Neuronal stem cell (in vitro differentiated cells): ENCODE measurements around the gene RNF125.
"Not testable (repeated sequence)": the region's sequence is repeated elsewhere in the genome, so short reads cannot be mapped to it uniquely, and the experiment has no call there.

Experiments
- DNase-seq: peaks from one replicate; pipeline ENCODE4 v3.0.0-alpha.2; 2013; ENCODE audit warnings: low spot score
- H2AFZ ChIP-seq: one replicate; pipeline ENCODE4 v1.6.1; 2013; ENCODE audit warnings: mild to moderate bottlenecking, low read length, inconsistent platforms
- H2AK5ac ChIP-seq: 2 replicates; pipeline ENCODE4 v1.6.1; 2013; ENCODE audit warnings: low read depth, mild to moderate bottlenecking, inconsistent platforms, low read length, moderate library complexity, mixed read lengths
- H2BK120ac ChIP-seq: 2 replicates; pipeline ENCODE4 v1.6.1; 2013; ENCODE audit warnings: low read depth, mild to moderate bottlenecking, inconsistent platforms, low read length, moderate library complexity, mixed read lengths
- H2BK12ac ChIP-seq: one replicate; pipeline ENCODE4 v1.6.1; 2013; ENCODE audit warnings: low read length, inconsistent platforms
- H2BK15ac ChIP-seq: 2 replicates; pipeline ENCODE4 v1.6.1; 2013; ENCODE audit warnings: mild to moderate bottlenecking, low read length, inconsistent platforms, mixed read lengths
- H2BK5ac ChIP-seq: one replicate; pipeline ENCODE4 v1.6.1; 2013; ENCODE audit warnings: inconsistent platforms, mild to moderate bottlenecking, low read length, moderate library complexity
- H3K14ac ChIP-seq: one replicate; pipeline ENCODE4 v1.6.1; 2013; ENCODE audit warnings: low read length, inconsistent platforms
- H3K18ac ChIP-seq: 2 replicates; pipeline ENCODE4 v1.6.1; 2013; ENCODE audit warnings: low read length, inconsistent platforms
- H3K23ac ChIP-seq: 2 replicates; pipeline ENCODE4 v1.6.1; 2013; ENCODE audit warnings: low read depth, mild to moderate bottlenecking, mixed read lengths, low read length, inconsistent platforms; ENCODE audit not compliant: poor library complexity
- H3K27ac ChIP-seq: replicated peaks from 3 replicates; pipeline ENCODE4 v1.5.1; 2013; ENCODE audit warnings: low read length, inconsistent platforms
- H3K27me3 ChIP-seq, 3 experiments: 2 replicates each; pipeline ENCODE4 v1.6.1; 2013; ENCODE audit warnings: low read length in 3 of 3, mild to moderate bottlenecking in 2 of 3, inconsistent platforms in 1 of 3, low read depth in 1 of 3, mixed read lengths in 1 of 3, moderate library complexity in 1 of 3; ENCODE audit not compliant: control insufficient read depth in 3 of 3, insufficient read depth in 3 of 3
- H3K36me3 ChIP-seq, 2 donors: replicated peaks in 1 of 2; 2 replicates each; pipeline ENCODE4 v1.6.1; 2013; ENCODE audit warnings: low read length in 2 of 2; ENCODE audit not compliant: control insufficient read depth in 2 of 2, insufficient read depth in 2 of 2
- H3K4ac ChIP-seq: 2 replicates; pipeline ENCODE4 v1.6.1; 2013; ENCODE audit warnings: inconsistent platforms, mild to moderate bottlenecking, low read length, moderate library complexity
- H3K4me1 ChIP-seq, 2 donors: 1 replicate in 1 of 2; 2 replicates in 1 of 2; pipeline ENCODE4 v1.6.1; 2013; ENCODE audit warnings: low read length in 2 of 2, low read depth in 1 of 2; ENCODE audit not compliant: control insufficient read depth in 2 of 2, insufficient read depth in 1 of 2
- H3K4me2 ChIP-seq: one replicate; pipeline ENCODE4 v1.6.1; 2013; ENCODE audit warnings: mild to moderate bottlenecking, low read length, inconsistent platforms; ENCODE audit not compliant: insufficient read depth, poor library complexity, severe bottlenecking
- H3K4me3 ChIP-seq, 2 donors: 2 replicates each; pipeline ENCODE4 v1.5.1; 2013; ENCODE audit warnings: low read length in 2 of 2, mild to moderate bottlenecking in 2 of 2, inconsistent platforms in 1 of 2, moderate library complexity in 1 of 2
- H3K79me1 ChIP-seq: one replicate; pipeline ENCODE4 v1.6.1; 2013; ENCODE audit warnings: low read depth, mild to moderate bottlenecking, inconsistent platforms, low read length, moderate library complexity
- H3K9ac ChIP-seq: one replicate; pipeline ENCODE4 v1.6.1; 2013; ENCODE audit warnings: mild to moderate bottlenecking, low read depth, low read length, inconsistent platforms; ENCODE audit not compliant: poor library complexity
- H3K9me3 ChIP-seq, 2 donors: replicated peaks in 1 of 2; 2 replicates each; pipeline versions ENCODE3 to v1.6.1; 2013; ENCODE audit warnings: low read length in 2 of 2, mild to moderate bottlenecking in 2 of 2, inconsistent platforms in 1 of 2, low read depth in 1 of 2, mixed read lengths in 1 of 2, moderate library complexity in 1 of 2; ENCODE audit not compliant: control insufficient read depth in 2 of 2, insufficient read depth in 1 of 2
- H4K8ac ChIP-seq: one replicate; pipeline ENCODE4 v1.6.1; 2013; ENCODE audit warnings: low read depth, mild to moderate bottlenecking, inconsistent platforms, low read length, moderate library complexity
- H4K91ac ChIP-seq: one replicate; pipeline ENCODE4 v1.6.1; 2013; ENCODE audit warnings: low read length, low read depth, mild to moderate bottlenecking, inconsistent platforms; ENCODE audit not compliant: poor library complexity
- WGBS, 2 donors: extraction: QIAGEN DNeasy Blood & Tissue Kit; methylation state at CpG; one replicate each; pipeline ENCODE4 v1.1.7; 2013; ENCODE audit warnings: missing lambda C conversion rate in 2 of 2, mixed read lengths in 1 of 2; ENCODE audit not compliant: insufficient read length in 2 of 2, insufficient replicate concordance in 1 of 2; ENCODE audit errors: extremely low coverage in 2 of 2; 5-methylcytosine and 5-hydroxymethylcytosine counted together

RNF125 gene

DNA sequence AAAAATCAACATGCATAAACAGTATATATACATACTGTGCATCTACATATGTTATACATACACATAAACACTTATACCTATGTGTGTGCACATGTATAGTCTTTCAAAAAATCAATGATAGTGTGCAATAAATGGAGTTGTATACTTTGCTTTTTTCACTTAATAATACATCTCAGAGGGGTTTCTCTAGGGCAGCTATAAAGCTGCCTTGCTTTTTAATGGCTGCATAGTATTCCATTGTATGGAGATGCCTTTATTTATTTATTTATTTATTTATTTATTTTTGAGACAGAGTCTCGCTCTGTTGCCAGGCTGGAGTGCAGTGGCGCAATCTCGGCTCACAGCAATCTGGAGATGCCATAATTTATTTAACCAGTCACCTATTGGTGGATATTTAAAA is 7.4 kb upstream of the RNF125 start:
- Histone ChIP-seq H3K79me1 (no peaks in the 10 kb centered on the region), H2AFZ (no peak overlapping the region)

DNA sequence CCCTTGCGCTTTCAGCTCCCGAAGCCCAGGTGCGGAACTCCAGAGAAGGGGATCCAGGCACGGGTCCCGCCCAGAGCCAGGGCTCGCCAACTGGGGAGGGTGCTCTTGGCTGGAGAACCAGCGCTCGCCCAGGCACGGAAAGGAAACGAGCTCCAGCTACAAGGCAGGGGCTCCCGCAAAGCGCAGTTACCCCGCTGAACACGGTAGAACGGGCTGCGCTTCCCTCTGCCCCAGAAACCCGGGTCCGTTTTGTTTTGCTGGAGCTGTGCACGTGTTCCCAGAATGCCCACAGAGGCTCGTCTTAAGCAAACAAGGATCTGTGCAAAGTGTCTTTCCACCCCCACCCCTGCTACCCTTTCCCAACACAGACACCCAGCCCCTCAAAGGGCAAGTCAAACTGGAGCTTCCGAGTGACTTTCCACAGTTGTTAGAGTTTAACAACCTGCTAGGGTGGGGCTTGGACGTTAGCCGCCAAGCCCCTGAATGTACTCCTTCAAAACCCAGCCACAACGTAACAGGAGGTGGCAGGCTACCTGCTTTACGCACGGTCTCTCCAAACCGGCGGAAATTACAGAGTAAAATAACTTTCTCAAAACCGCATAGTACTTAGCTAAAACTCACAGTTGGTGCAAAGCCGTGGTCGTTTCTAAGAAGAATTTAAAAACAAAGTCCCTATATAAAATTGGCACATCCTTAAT is 775 bp downstream of the RNF125 start:
- peaks cover 2 to 10% of the 10 kb centered on the region in 2 donors for H3K4me1 ChIP-seq
- no peak overlapping the region for H2AK5ac ChIP-seq
- no peak overlapping the region for H3K4ac ChIP-seq
- peak overlapping the region; percentile 92 for H3K4me2 ChIP-seq
- H3K27ac ChIP-seq = no peak overlapping the region
- WGBS, 2 donors = no CpG with 5 or more reads among the region's 31 CpGs
- peak overlapping the region; percentile 61 to 85 for H3K4me3 ChIP-seq
- no peaks in the 10 kb centered on the region for H3K9me3 ChIP-seq
- H3K14ac ChIP-seq = no peak overlapping the region
- peaks cover 0 to 19% (median 7%) of the 10 kb centered on the region in 3 experiments for H3K27me3 ChIP-seq
- H3K36me3 ChIP-seq = no peaks in the 10 kb centered on the region
- DNase-seq = peak; percentile 26
- H3K9ac ChIP-seq = no peak overlapping the region
- no peak overlapping the region for H4K91ac ChIP-seq
- no peak overlapping the region for H2BK120ac ChIP-seq
- peak overlapping the region; percentile 41 for H2BK15ac ChIP-seq
- no peak overlapping the region for H3K23ac ChIP-seq
- H2BK5ac ChIP-seq = no peak overlapping the region
- H4K8ac ChIP-seq = no peak overlapping the region
- no peak overlapping the region for H2BK12ac ChIP-seq
- no peaks in the 10 kb centered on the region for H3K79me1 ChIP-seq
- peak overlapping the region; percentile 86 for H3K18ac ChIP-seq
- peak overlapping the region; percentile 98 for H2AFZ ChIP-seq

More for the DNA sequence above, 7.4 kb upstream of the RNF125 start:
- Histone ChIP-seq H3K9me3 (no peaks in the 10 kb centered on the region), H3K36me3 (no peaks in the 10 kb centered on the region), H3K4me1 (no peaks in the 10 kb centered on the region), H2BK5ac (no peak overlapping the region), H2BK120ac (no peak overlapping the region), H3K27ac (no peak overlapping the region), H2AK5ac (no peak overlapping the region), H4K8ac (no peak overlapping the region), H3K23ac (no peak overlapping the region), H3K4ac (no peak overlapping the region), H4K91ac (no peak overlapping the region), H3K9ac (no peak overlapping the region), H2BK12ac (no peak overlapping the region), H3K4me2 (no peak overlapping the region), H3K14ac (no peak overlapping the region), H3K4me3 (no peak overlapping the region), H2BK15ac (no peak overlapping the region), H3K27me3 (peaks cover 0 to 3% (median 0%) of the 10 kb centered on the region in 3 experiments), H3K18ac (no peak overlapping the region)
- no peak for DNase-seq
- WGBS, 2 donors = no CpG with 5 or more reads among the region's 3 CpGs

DNA sequence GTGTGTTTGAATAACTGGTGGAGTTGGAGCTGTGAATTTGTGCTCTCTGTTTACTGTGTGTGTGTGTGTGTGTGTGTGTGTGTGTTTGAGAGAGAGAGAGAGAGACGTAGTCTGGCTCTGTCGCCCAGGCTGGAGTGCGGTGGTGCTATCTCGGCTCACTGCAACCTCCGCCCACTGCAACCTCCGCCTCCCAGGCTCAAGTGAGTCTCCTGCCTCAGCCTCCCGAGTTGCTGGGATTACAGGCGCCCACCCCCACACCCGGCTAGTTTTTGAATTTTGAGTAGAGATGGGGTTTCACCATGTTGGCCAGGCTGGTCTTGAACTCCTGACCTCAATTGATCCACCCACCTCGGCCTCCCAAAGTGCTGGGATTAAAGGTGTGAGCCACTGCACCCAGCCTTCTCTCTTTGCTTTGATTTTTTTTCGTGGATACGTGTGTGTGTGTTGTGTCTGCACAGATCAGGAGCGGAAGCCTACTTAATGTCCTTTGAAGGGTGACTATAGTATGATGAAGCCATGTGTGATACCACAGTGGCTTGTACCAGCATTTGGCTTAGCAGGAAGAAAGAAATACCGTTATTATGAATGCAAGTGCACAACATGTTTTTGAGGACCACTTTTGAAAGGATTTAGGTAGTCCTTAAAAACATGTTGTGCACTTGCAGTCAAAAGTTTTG is 1.5 kb downstream of the RNF125 start:
- Histone ChIP-seq H3K27me3 (peaks cover 0 to 19% (median 7%) of the 10 kb centered on the region in 3 experiments), H3K4me2 (peak overlapping the region; percentile 92), H2AFZ (peak overlapping the region; percentile 98)
- no CpG with 5 or more reads among the region's 14 CpGs for WGBS, 2 donors
- not testable (repeated sequence) for H2BK120ac ChIP-seq, H2BK15ac ChIP-seq, H3K18ac ChIP-seq, H3K4me1 ChIP-seq, H3K27ac ChIP-seq, H2BK12ac ChIP-seq, H2AK5ac ChIP-seq, DNase-seq, H2BK5ac ChIP-seq, H3K79me1 ChIP-seq, H3K36me3 ChIP-seq, H3K9ac ChIP-seq, H3K4ac ChIP-seq, H4K8ac ChIP-seq, H3K4me3 ChIP-seq, H3K14ac ChIP-seq, H4K91ac ChIP-seq, H3K23ac ChIP-seq, H3K9me3 ChIP-seq

- Histone ChIP-seq H2AFZ (no peak overlapping the region), H3K18ac (no peak overlapping the region), H3K23ac (no peak overlapping the region), H3K4me3 (no peak overlapping the region), H3K4me2 (no peak overlapping the region), H2BK15ac (no peak overlapping the region), H3K9me3 (no peaks in the 10 kb centered on the region), H3K9ac (no peak overlapping the region), H3K4ac (no peak overlapping the region), H2BK5ac (no peak overlapping the region), H3K4me1 (peaks cover 2 to 10% of the 10 kb centered on the region in 2 donors), H3K14ac (no peak overlapping the region), H3K27me3 (peaks cover 0 to 16% (median 7%) of the 10 kb centered on the region in 3 experiments), H2BK120ac (no peak overlapping the region), H3K36me3 (no peaks in the 10 kb centered on the region), H2BK12ac (no peak overlapping the region), H4K8ac (no peak overlapping the region), H4K91ac (no peak overlapping the region), H3K27ac (no peak overlapping the region), H3K79me1 (no peaks in the 10 kb centered on the region), H2AK5ac (no peak overlapping the region)
- no CpG with 5 or more reads among the region's 2 CpGs for WGBS, 2 donors
- DNase-seq = no peak
These were observed 3.3 kb downstream of the RNF125 start for GRCh38 chr18:32021756-32022564.
